IMR-90 (cell line): ENCODE data around the gene ABTB1. TPM values are rescaled to one million over a fixed set of nuclear protein-coding genes. Genes with fewer than 3 reads are reported as not detected.

Experiments used
- ATAC-seq: fragments of 200-7000 bp; cut with Tn5 transposase; 2 replicates; pipeline ENCODE4 v1.9.1; 2020; ENCODE audit warnings: low read depth, mild to moderate bottlenecking, moderate library complexity
- BruUV-seq: library from RNA; stranded (reverse); fragments of 400-500 nt; replicated peaks from 2 replicates; lab custom pipeline; 2021; lab: Mats Ljungman, UMichigan
- CTCF ChIA-PET: fragments of 300-600 bp; formaldehyde crosslinking; extraction: SDS; loops from one replicate; lab custom pipeline; 2021; ENCODE audit warnings: antibody characterized with exemption; lab: Yijun Ruan, JAX
- POLR2A ChIA-PET: fragments of 300-600 bp; sonication (Branson Sonifier 250); formaldehyde crosslinking; loops from one replicate; lab custom pipeline; 2022; ENCODE audit warnings: antibody characterized with exemption; ENCODE audit not compliant: unreplicated experiment; lab: Charles Lee
- DNase-seq: peaks from one replicate; pipeline ENCODE4 v3.0.0; 2013
- H2AFZ ChIP-seq: replicated peaks from 2 replicates; pipeline ENCODE3; 2013; ENCODE audit warnings: low read length, mild to moderate bottlenecking; ENCODE audit not compliant: poor library complexity
- H2AK5ac ChIP-seq: 2 replicates; pipeline ENCODE4 v1.6.1; 2013; ENCODE audit warnings: low read depth, low read length, inconsistent platforms
- H2AK9ac ChIP-seq: replicated peaks from 2 replicates; pipeline ENCODE3; 2013; ENCODE audit warnings: mild to moderate bottlenecking, low read depth, low read length, moderate library complexity; ENCODE audit not compliant: poor library complexity
- H2BK120ac ChIP-seq: 2 replicates; pipeline ENCODE4 v1.6.1; 2013; ENCODE audit warnings: low read depth, low read length, inconsistent platforms
- H2BK15ac ChIP-seq: 3 replicates; pipeline ENCODE4 v1.6.1; 2013; ENCODE audit warnings: low read depth, low read length, inconsistent platforms
- H2BK20ac ChIP-seq: 2 replicates; pipeline ENCODE4 v1.6.1; 2013; ENCODE audit warnings: low read depth, mild to moderate bottlenecking, inconsistent platforms, low read length, moderate library complexity
- H2BK5ac ChIP-seq: 2 replicates; pipeline ENCODE4 v1.6.1; 2013; ENCODE audit warnings: mild to moderate bottlenecking, low read depth, low read length, inconsistent platforms; ENCODE audit not compliant: poor library complexity, severe bottlenecking
- H3K14ac ChIP-seq: replicated peaks from 2 replicates; pipeline ENCODE4 v1.6.1; 2013; ENCODE audit warnings: low read depth, low read length, inconsistent platforms
- H3K18ac ChIP-seq: 2 replicates; pipeline ENCODE4 v1.6.1; 2013; ENCODE audit warnings: low read depth, low read length, control low read depth
- H3K23ac ChIP-seq: 2 replicates; pipeline ENCODE4 v1.6.1; 2013; ENCODE audit warnings: low read depth, low read length, inconsistent platforms
- H3K27ac ChIP-seq: 2 replicates; pipeline ENCODE4 v1.5.1; 2013; ENCODE audit warnings: mild to moderate bottlenecking, control low read depth, low read length; ENCODE audit not compliant: insufficient read depth
- H3K27me3 ChIP-seq: 2 replicates; pipeline ENCODE4 v1.6.1; 2013; ENCODE audit warnings: low read length; ENCODE audit not compliant: control insufficient read depth, insufficient read depth
- H3K36me3 ChIP-seq: 2 replicates; pipeline ENCODE4 v1.6.1; 2013; ENCODE audit warnings: low read length, mixed read lengths; ENCODE audit not compliant: control insufficient read depth, insufficient read depth
- H3K4ac ChIP-seq: 2 replicates; pipeline ENCODE4 v1.6.1; 2013; ENCODE audit warnings: low read depth, low read length, inconsistent platforms
- H3K4me1 ChIP-seq: 2 replicates; pipeline ENCODE4 v1.6.1; 2013; ENCODE audit warnings: low read length, mixed read lengths; ENCODE audit not compliant: control insufficient read depth, insufficient read depth
- H3K4me2 ChIP-seq: 2 replicates; pipeline ENCODE4 v1.6.1; 2013; ENCODE audit warnings: low read depth, mild to moderate bottlenecking, control low read depth, low read length, moderate library complexity
- H3K4me3 ChIP-seq: 2 replicates; pipeline ENCODE4 v1.5.1; 2013; ENCODE audit warnings: low read depth, mild to moderate bottlenecking, control low read depth, low read length, moderate library complexity; ENCODE audit not compliant: insufficient read depth
- H3K56ac ChIP-seq: 2 replicates; pipeline ENCODE4 v1.6.1; 2013; ENCODE audit warnings: low read length, inconsistent platforms; ENCODE audit not compliant: insufficient read depth; ENCODE audit errors: extremely low read depth
- H3K79me1 ChIP-seq, 2 experiments: 2 replicates each; pipeline ENCODE4 v1.6.1; 2013; ENCODE audit warnings: low read length in 2 of 2, inconsistent platforms in 1 of 2, low read depth in 1 of 2
- H3K9ac ChIP-seq: 2 replicates; pipeline ENCODE4 v1.6.1; 2013; ENCODE audit warnings: low read depth, low read length, control low read depth
- H3K9me1 ChIP-seq: 2 replicates; pipeline ENCODE4 v1.6.1; 2013; ENCODE audit warnings: low read length, inconsistent platforms; ENCODE audit not compliant: insufficient read depth
- H3K9me3 ChIP-seq: 2 replicates; pipeline ENCODE4 v1.6.1; 2013; ENCODE audit warnings: low read length; ENCODE audit not compliant: control insufficient read depth, insufficient read depth
- H4K20me1 ChIP-seq: 2 replicates; pipeline ENCODE4 v1.6.1; 2013; ENCODE audit warnings: low read length, inconsistent platforms; ENCODE audit not compliant: insufficient read depth
- H4K5ac ChIP-seq: 2 replicates; pipeline ENCODE4 v1.6.1; 2013; ENCODE audit warnings: mild to moderate bottlenecking, low read depth, low read length, control low read depth
- H4K8ac ChIP-seq, 2 experiments: 2 replicates each; pipeline ENCODE4 v1.6.1; 2013; ENCODE audit warnings: low read depth in 2 of 2, low read length in 2 of 2, control low read depth in 1 of 2, inconsistent platforms in 1 of 2
- H4K91ac ChIP-seq: 2 replicates; pipeline ENCODE4 v1.6.1; 2013; ENCODE audit warnings: low read depth, low read length, inconsistent platforms; ENCODE audit not compliant: insufficient read depth
- BHLHE40 ChIP-seq: fragments of 150-350 bp; IDR thresholded peaks from 2 replicates; pipeline ENCODE4 v1.6.1; 2016; ENCODE audit warnings: mild to moderate bottlenecking, low read depth, low read length
- CEBPB ChIP-seq: IDR thresholded peaks from 2 replicates; pipeline ENCODE4 v1.6.1; 2012; ENCODE audit warnings: low read depth, low read length, improper control_type of control experiment
- CHD1 ChIP-seq: IDR thresholded peaks from 2 replicates; pipeline ENCODE4 v1.6.1; 2012; ENCODE audit warnings: low read depth, low read length, improper control_type of control experiment
- CTCF ChIP-seq: conservative IDR thresholded peaks from 2 replicates; pipeline ENCODE4 v1.5.1; 2012; ENCODE audit warnings: mild to moderate bottlenecking, low read depth, low read length, improper control_type of control experiment
- FOS ChIP-seq: fragments of 150-350 bp; IDR thresholded peaks from 2 replicates; pipeline ENCODE4 v1.6.1; 2016; ENCODE audit warnings: low read depth, low read length
- MAFK ChIP-seq: IDR thresholded peaks from 2 replicates; pipeline ENCODE4 v1.6.1; 2012; ENCODE audit warnings: low read depth, low read length, improper control_type of control experiment
- MAZ ChIP-seq: IDR thresholded peaks from 2 replicates; pipeline ENCODE4 v1.6.1; 2012; ENCODE audit warnings: low read depth, mild to moderate bottlenecking, low read length, improper control_type of control experiment, moderate library complexity, borderline replicate concordance
- MXI1 ChIP-seq: IDR thresholded peaks from 2 replicates; pipeline ENCODE4 v1.6.1; 2012; ENCODE audit warnings: low read depth, mild to moderate bottlenecking, low read length, moderate library complexity, borderline replicate concordance
- NFE2L2 ChIP-seq: fragments of 150-350 bp; IDR thresholded peaks from 2 replicates; pipeline ENCODE4 v1.6.1; 2016; ENCODE audit warnings: low read depth, mild to moderate bottlenecking, low read length
- POLR2A ChIP-seq: IDR thresholded peaks from 2 replicates; pipeline ENCODE4 v1.6.1; 2012; ENCODE audit warnings: mild to moderate bottlenecking, low read depth, low read length
- RAD21 ChIP-seq: IDR thresholded peaks from 2 replicates; pipeline ENCODE4 v1.6.1; 2012; ENCODE audit warnings: low read length, improper control_type of control experiment
- RCOR1 ChIP-seq: IDR thresholded peaks from 2 replicates; pipeline ENCODE4 v1.6.1; 2012; ENCODE audit warnings: mild to moderate bottlenecking, low read length, improper control_type of control experiment; ENCODE audit not compliant: insufficient replicate concordance
- RFX5 ChIP-seq: IDR thresholded peaks from 2 replicates; pipeline ENCODE4 v1.8.0; 2012; ENCODE audit warnings: low read depth, mild to moderate bottlenecking, low read length, moderate library complexity
- SMC3 ChIP-seq: fragments of 150-350 bp; IDR thresholded peaks from 2 replicates; pipeline ENCODE4 v1.6.1; 2016; ENCODE audit warnings: low read depth, mild to moderate bottlenecking, antibody characterized with exemption, low read length, moderate library complexity
- WGBS, 2 experiments: methylation state at CpG; one replicate each; pipeline versions ENCODE4 v1.1.5 to v1.1.7; 2013; ENCODE audit warnings: missing lambda C conversion rate in 2 of 2; ENCODE audit not compliant: insufficient read length in 1 of 2; ENCODE audit errors: extremely low coverage in 2 of 2; 5-methylcytosine and 5-hydroxymethylcytosine counted together
- dilution Hi-C: fragments of 300-500 bp; cut with HindIII; formaldehyde crosslinking; loops from one replicate; pipeline ENCODE4 v1.14.3; 2018; ENCODE audit warnings: low sequenced_read_pairs; ENCODE audit not compliant: unreplicated experiment
- in situ Hi-C: fragments of 300-500 bp; cut with MboI; formaldehyde crosslinking; loops from 3 replicates; pipeline ENCODE4 v1.14.3; 2019; ENCODE audit warnings: low sequenced_read_pairs, inconsistent platforms, mixed read lengths
- intact Hi-C: fragments of 100-400 bp; cut with micrococcal nuclease; formaldehyde crosslinking; loops from 2 replicates; pipeline ENCODE4 v1.10.0; 2022
- polyA plus RNA-seq, 3 experiments: library from polyadenylated mRNA; depleted of rRNA; stranded (reverse); fragments of >200 nt; gene quantifications; 2 replicates each; pipeline ENCODE4 v1.2.3, GENCODE V29; 2012; ENCODE audit warnings: low replicate concordance in 1 of 3
- total RNA-seq: library from RNA; depleted of rRNA; stranded (reverse); fragments of >200 nt; gene quantifications from 2 replicates; pipeline ENCODE4 v1.2.3, GENCODE V29; 2012
- TF ChIP-seq, protein P1 (sequence below): fragments of 150-350 bp; IDR thresholded peaks from 2 replicates; pipeline ENCODE4 v1.6.1; 2016; ENCODE audit warnings: low read depth, mild to moderate bottlenecking, low read length, moderate library complexity, borderline replicate concordance
- TF ChIP-seq, protein P2 (sequence below): fragments of 150-350 bp; IDR thresholded peaks from 2 replicates; pipeline ENCODE4 v1.6.1; 2017; ENCODE audit warnings: mild to moderate bottlenecking, antibody characterized with exemption, low read length, low read depth

ABTB1 gene
- total and polyA plus RNA-seq, 2 of the 4 experiments (the other 2 are of a cell fraction), result 3.2 to 23.0 TPM

- H3K27me3 ChIP-seq, result no peaks in the 10 kb centered on the region; the same call in 1 of the 2 replicates
- H3K4ac ChIP-seq, result no peak overlapping the region
- ChIA-PET CTCF (no interaction called here), POLR2A (no interaction called here)
- no peak overlapping the region for H3K4me2 ChIP-seq
- dilution Hi-C loops, result no loop called here
- H3K14ac ChIP-seq, result no peak overlapping the region
- no peak overlapping the region for H3K23ac ChIP-seq
- H2BK20ac ChIP-seq, result no peak overlapping the region
- DNase-seq (no peak), ATAC-seq (no peak)
- H2BK5ac ChIP-seq, result no peak overlapping the region
- no peaks in the 10 kb centered on the region; the same call in 1 of the 2 replicates for H4K20me1 ChIP-seq
- no peak overlapping the region for H2BK15ac ChIP-seq
- H3K27ac ChIP-seq, result no peak overlapping the region
- H3K9me3 ChIP-seq, result no peaks in the 10 kb centered on the region
- H4K5ac ChIP-seq, result no peak overlapping the region
- no peak overlapping the region for H3K9ac ChIP-seq
- intact Hi-C loops, result loop anchor here (5.0 kb wide), 1 partner anchor 478 kb away; no protein-coding TSS in a partner anchor
- in situ Hi-C loops, result loop anchor here (10.0 kb wide), 1 partner anchor 310 kb away; no protein-coding TSS in a partner anchor
- no TSS peak for BruUV-seq
- H3K9me1 ChIP-seq, result no peaks in the 10 kb centered on the region; the same call in 1 of the 2 replicates
- H3K36me3 ChIP-seq, result no peaks in the 10 kb centered on the region
- H2AK5ac ChIP-seq, result no peak overlapping the region
- 60% methylated on average over 1 of the region's 4 CpGs; no CpG with 5 or more reads in 1 of the 2 experiments for WGBS, 2 experiments
- H3K18ac ChIP-seq, result no peak overlapping the region
- H2BK120ac ChIP-seq, result no peak overlapping the region
- no peak overlapping the region for H3K56ac ChIP-seq
- H3K4me3 ChIP-seq, result no peak overlapping the region
- no peak overlapping the region; a peak in 1 of 4 replicates for H4K8ac ChIP-seq
- H3K79me1 ChIP-seq, result no peaks in the 10 kb centered on the region
- H2AK9ac ChIP-seq, result no peak overlapping the region
- no peak overlapping the region for H4K91ac ChIP-seq
- peaks cover 6% of the 10 kb centered on the region for H3K4me1 ChIP-seq
- no peak overlapping the region for H2AFZ ChIP-seq
- TF ChIP-seq FOS (no peak), MXI1 (no peak), NFE2L2 (no peak), RFX5 (no peak), CEBPB (no peak), MAFK (no peak), MAZ (no peak), SMC3 (no peak), CHD1 (no peak), RCOR1 (no peak), POLR2A (no peak), BHLHE40 (no peak), RAD21 (no peak), CTCF (no peak)
- TF ChIP-seq, protein P1, sequence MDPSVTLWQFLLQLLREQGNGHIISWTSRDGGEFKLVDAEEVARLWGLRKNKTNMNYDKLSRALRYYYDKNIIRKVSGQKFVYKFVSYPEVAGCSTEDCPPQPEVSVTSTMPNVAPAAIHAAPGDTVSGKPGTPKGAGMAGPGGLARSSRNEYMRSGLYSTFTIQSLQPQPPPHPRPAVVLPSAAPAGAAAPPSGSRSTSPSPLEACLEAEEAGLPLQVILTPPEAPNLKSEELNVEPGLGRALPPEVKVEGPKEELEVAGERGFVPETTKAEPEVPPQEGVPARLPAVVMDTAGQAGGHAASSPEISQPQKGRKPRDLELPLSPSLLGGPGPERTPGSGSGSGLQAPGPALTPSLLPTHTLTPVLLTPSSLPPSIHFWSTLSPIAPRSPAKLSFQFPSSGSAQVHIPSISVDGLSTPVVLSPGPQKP, result no peak
- TF ChIP-seq, protein P2, sequence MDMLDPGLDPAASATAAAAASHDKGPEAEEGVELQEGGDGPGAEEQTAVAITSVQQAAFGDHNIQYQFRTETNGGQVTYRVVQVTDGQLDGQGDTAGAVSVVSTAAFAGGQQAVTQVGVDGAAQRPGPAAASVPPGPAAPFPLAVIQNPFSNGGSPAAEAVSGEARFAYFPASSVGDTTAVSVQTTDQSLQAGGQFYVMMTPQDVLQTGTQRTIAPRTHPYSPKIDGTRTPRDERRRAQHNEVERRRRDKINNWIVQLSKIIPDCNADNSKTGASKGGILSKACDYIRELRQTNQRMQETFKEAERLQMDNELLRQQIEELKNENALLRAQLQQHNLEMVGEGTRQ, result no peak
These were observed 18.4 kb upstream of the ABTB1 start for GRCh38 chr3:127654374-127654773.
